ENCODE results near the gene HEBP1. TPM values are rescaled to one million over a fixed set of nuclear protein-coding genes. Genes with fewer than 3 reads are reported as not detected.
A peak's percentile ranks its signal among the peaks of the same experiment; 100 is the strongest.

Gene HEBP1
- polyA plus RNA-seq, 1 donor (not counting 4 experiments of a cell fraction or from before 2014, with no cell fraction given) = 24.8 TPM

DNA sequence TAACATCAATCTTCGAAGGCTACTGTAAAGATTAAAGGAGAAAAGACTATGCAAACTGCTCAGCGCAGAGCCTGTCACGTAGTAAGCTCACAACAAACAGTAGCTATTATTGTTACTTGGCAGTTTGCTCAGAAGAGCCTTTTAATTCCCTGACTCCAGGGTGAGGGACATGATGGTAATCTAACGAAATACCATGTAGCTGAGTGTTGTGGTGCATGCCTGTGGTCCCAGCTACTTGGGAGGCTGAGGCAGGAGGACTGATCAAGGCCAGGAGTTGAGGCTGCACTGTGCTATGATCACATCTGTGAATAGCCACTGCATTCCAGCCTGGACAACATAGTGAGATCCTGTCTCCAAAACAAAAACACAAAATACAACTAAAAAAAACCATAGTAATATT, 22.8 kb downstream of the HEBP1 start:
- H3K9me1 ChIP-seq (ENCODE audit: control insufficient read depth, extremely low read depth, insufficient read depth, low read length) = no peaks in the 10 kb centered on the region
- no peak for TF ChIP-seq EZH2 (IDR thresholded peaks at IDR 0.05; ENCODE audit: low read length)
- TF ChIP-seq, protein P1, sequence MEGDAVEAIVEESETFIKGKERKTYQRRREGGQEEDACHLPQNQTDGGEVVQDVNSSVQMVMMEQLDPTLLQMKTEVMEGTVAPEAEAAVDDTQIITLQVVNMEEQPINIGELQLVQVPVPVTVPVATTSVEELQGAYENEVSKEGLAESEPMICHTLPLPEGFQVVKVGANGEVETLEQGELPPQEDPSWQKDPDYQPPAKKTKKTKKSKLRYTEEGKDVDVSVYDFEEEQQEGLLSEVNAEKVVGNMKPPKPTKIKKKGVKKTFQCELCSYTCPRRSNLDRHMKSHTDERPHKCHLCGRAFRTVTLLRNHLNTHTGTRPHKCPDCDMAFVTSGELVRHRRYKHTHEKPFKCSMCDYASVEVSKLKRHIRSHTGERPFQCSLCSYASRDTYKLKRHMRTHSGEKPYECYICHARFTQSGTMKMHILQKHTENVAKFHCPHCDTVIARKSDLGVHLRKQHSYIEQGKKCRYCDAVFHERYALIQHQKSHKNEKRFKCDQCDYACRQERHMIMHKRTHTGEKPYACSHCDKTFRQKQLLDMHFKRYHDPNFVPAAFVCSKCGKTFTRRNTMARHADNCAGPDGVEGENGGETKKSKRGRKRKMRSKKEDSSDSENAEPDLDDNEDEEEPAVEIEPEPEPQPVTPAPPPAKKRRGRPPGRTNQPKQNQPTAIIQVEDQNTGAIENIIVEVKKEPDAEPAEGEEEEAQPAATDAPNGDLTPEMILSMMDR (optimal IDR thresholded peaks at IDR 0.05 in 1 of 3, IDR thresholded peaks at IDR 0.05 in 1 of 3, conservative IDR thresholded peaks at IDR 0.05 in 1 of 3; ENCODE audit: extremely low read depth in 1 of 3, insufficient read depth in 2 of 3, low read length in 3 of 3) = no peak
- H3K79me2 ChIP-seq (ENCODE audit: control insufficient read depth, insufficient read depth, low read length) = no peaks in the 10 kb centered on the region
- H3K4me2 ChIP-seq (ENCODE audit: control insufficient read depth, extremely low read depth, insufficient read depth, low read depth, low read length) = no peak overlapping the region
- no peaks in the 10 kb centered on the region for H4K20me1 ChIP-seq (ENCODE audit: control insufficient read depth, extremely low read depth, insufficient read depth, low read length)
- dilution Hi-C loops (cut with MboI; ENCODE audit: extremely low pct_ligation_motif_present, low sequenced_read_pairs) = no loop called here
- peaks cover 3% of the 10 kb centered on the region for H3K9me3 ChIP-seq (ENCODE audit: control insufficient read depth, low read depth, low read length)
- no peak overlapping the region for H3K4me3 ChIP-seq (ENCODE audit: control insufficient read depth in 2 of 3, extremely low read depth in 1 of 3, insufficient read depth in 2 of 3, low read depth in 1 of 3, low read length in 3 of 3)
- H3K27me3 ChIP-seq (ENCODE audit: control insufficient read depth, extremely low read depth, insufficient read depth, low read length) = no peaks in the 10 kb centered on the region
- DNase-seq (ENCODE audit: low read depth, low spot score) = no peak
- H3K27ac ChIP-seq (ENCODE audit: control insufficient read depth, insufficient read depth, low read length) = no peak overlapping the region
- FAIRE-seq = no peak
- no peak overlapping the region for H2AFZ ChIP-seq (ENCODE audit: control insufficient read depth, low read length)
- H3K36me3 ChIP-seq (ENCODE audit: control insufficient read depth in 2 of 2, extremely low read depth in 1 of 2, insufficient read depth in 2 of 2, low read length in 2 of 2) = peaks cover 23 to 33% of the 10 kb centered on the region in 2 experiments
- peaks cover 16% of the 10 kb centered on the region for H3K4me1 ChIP-seq (ENCODE audit: control insufficient read depth, extremely low read depth, insufficient read depth, low read length)
- H3K9ac ChIP-seq (ENCODE audit: control insufficient read depth, extremely low read depth, insufficient read depth, low read length) = no peak overlapping the region

DNA sequence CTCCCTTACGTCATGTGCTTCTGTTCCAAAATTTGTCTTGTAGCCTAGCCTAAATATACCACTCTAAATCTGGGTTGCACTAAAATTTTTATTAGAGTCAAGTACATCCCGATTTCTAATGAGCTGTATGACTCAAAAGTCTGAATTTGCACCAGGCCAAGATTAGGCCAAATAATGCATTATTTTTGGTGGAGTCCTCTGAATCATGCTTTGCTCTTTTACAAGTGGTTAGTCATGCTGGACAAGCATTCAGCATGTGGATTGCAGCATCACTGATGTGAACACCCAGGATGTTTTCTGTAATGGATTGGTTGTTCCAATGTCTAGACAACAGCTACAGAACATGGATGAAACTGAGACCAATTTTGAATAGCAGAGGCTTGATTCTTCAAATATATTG, 23.7 kb downstream of the HEBP1 start:
- Histone ChIP-seq H3K79me2 (ENCODE audit: control insufficient read depth, insufficient read depth, low read length) (no peaks in the 10 kb centered on the region), H3K4me3 (ENCODE audit: control insufficient read depth in 2 of 3, extremely low read depth in 1 of 3, insufficient read depth in 2 of 3, low read depth in 1 of 3, low read length in 3 of 3) (no peak overlapping the region), H3K4me2 (ENCODE audit: control insufficient read depth, extremely low read depth, insufficient read depth, low read depth, low read length) (no peak overlapping the region), H3K9me3 (ENCODE audit: control insufficient read depth, low read depth, low read length) (peaks cover 3% of the 10 kb centered on the region), H3K9me1 (ENCODE audit: control insufficient read depth, extremely low read depth, insufficient read depth, low read length) (no peaks in the 10 kb centered on the region), H3K27me3 (ENCODE audit: control insufficient read depth, extremely low read depth, insufficient read depth, low read length) (no peaks in the 10 kb centered on the region), H3K4me1 (ENCODE audit: control insufficient read depth, extremely low read depth, insufficient read depth, low read length) (peaks cover 16% of the 10 kb centered on the region), H3K9ac (ENCODE audit: control insufficient read depth, extremely low read depth, insufficient read depth, low read length) (no peak overlapping the region), H2AFZ (ENCODE audit: control insufficient read depth, low read length) (no peak overlapping the region), H3K36me3 (ENCODE audit: control insufficient read depth in 2 of 2, extremely low read depth in 1 of 2, insufficient read depth in 2 of 2, low read length in 2 of 2) (peaks cover 21 to 28% of the 10 kb centered on the region in 2 experiments), H4K20me1 (ENCODE audit: control insufficient read depth, extremely low read depth, insufficient read depth, low read length) (no peaks in the 10 kb centered on the region), H3K27ac (ENCODE audit: control insufficient read depth, insufficient read depth, low read length) (peak overlapping the region; percentile 22)
- peak; percentile 35 for DNase-seq (ENCODE audit: low read depth, low spot score)
- dilution Hi-C loops (cut with MboI; ENCODE audit: extremely low pct_ligation_motif_present, low sequenced_read_pairs) = no loop called here
- TF ChIP-seq, protein P1 (optimal IDR thresholded peaks at IDR 0.05 in 1 of 3, IDR thresholded peaks at IDR 0.05 in 1 of 3, conservative IDR thresholded peaks at IDR 0.05 in 1 of 3; ENCODE audit: extremely low read depth in 1 of 3, insufficient read depth in 2 of 3, low read length in 3 of 3) = no peak
- TF ChIP-seq EZH2 (IDR thresholded peaks at IDR 0.05; ENCODE audit: low read length) = no peak
- FAIRE-seq = peak; percentile 85
